Gastrocnemius medialis (tissue), 4 donors: ENCODE data around the gene FAM204A. TPM values are rescaled to one million over a fixed set of nuclear protein-coding genes. Genes with fewer than 3 reads are reported as not detected.

Source experiments
- ATAC-seq, 2 donors: fragments of 150-250 bp; one replicate each; pipeline ENCODE4 v1.9.1; 2016
- DNase-seq, 2 donors: peaks; one replicate each; pipeline ENCODE4 v3.0.0-alpha.2; 2019
- H3K27ac ChIP-seq, 4 donors: fragments of 200-600 bp; sonication (generic); 1 replicate in 1 of 4; 2 replicates in 3 of 4; pipeline ENCODE4 v1.5.1; 2016 to 2018; ENCODE audit warnings: mild to moderate bottlenecking in 2 of 4, moderate library complexity in 1 of 4
- H3K27me3 ChIP-seq, 3 donors: fragments of 200-600 bp; sonication (generic) in 2 of 3; 1 replicate in 1 of 3; 2 replicates in 2 of 3; pipeline versions ENCODE4 v1.5.1 to v1.6.0; 2016 to 2019; ENCODE audit warnings: mild to moderate bottlenecking in 1 of 3, moderate library complexity in 1 of 3
- H3K36me3 ChIP-seq, 2 donors: fragments of 200-600 bp; sonication (generic) in 1 of 2; one replicate each; pipeline ENCODE4 v1.5.1; 2017 to 2018
- H3K4me1 ChIP-seq, 2 donors: fragments of 200-600 bp; sonication (generic) in 1 of 2; one replicate each; pipeline ENCODE4 v1.5.1; 2016 to 2017; ENCODE audit warnings: mild to moderate bottlenecking in 2 of 2
- H3K4me3 ChIP-seq, 4 donors: fragments of 200-600 bp; sonication (generic) in 3 of 4; 1 replicate in 1 of 4; 2 replicates in 3 of 4; pipeline ENCODE4 v1.5.1; 2016 to 2019; ENCODE audit warnings: mild to moderate bottlenecking in 2 of 4
- H3K9me3 ChIP-seq, 3 donors: fragments of 200-600 bp; sonication (generic) in 2 of 3; 1 replicate in 1 of 3; 2 replicates in 2 of 3; pipeline ENCODE4 v1.5.1; 2016 to 2019
- POLR2A ChIP-seq, 2 donors: fragments of 450-650 bp; IDR thresholded peaks; one replicate each; pipeline ENCODE4 v1.6.1; 2017; ENCODE audit warnings: antibody characterized with exemption in 2 of 2, mild to moderate bottlenecking in 2 of 2, moderate library complexity in 2 of 2
- in situ Hi-C, 4 donors: fragments of 200-750 bp; cut with MboI; loops; one replicate each; pipeline versions ENCODE4 v1.15.0 to v1.8.0; 2017; ENCODE audit warnings: low sequenced_read_pairs in 4 of 4
- intact Hi-C: fragments of 100-400 bp; cut with DNase I; formaldehyde crosslinking; loops from one replicate; pipeline ENCODE4 v1.15.1; 2023; ENCODE audit warnings: low total_unique reads
- total RNA-seq, 4 donors: library from RNA; depleted of rRNA; stranded (reverse); fragments of >200 nt; gene quantifications; one replicate each; pipeline versions ENCODE4 v1.1.0 to v1.2.3, GENCODE V29; 2016
- TF ChIP-seq, protein P1 (sequence below), 5 experiments: fragments of 450-650 bp in 3 of 5; fragments of 200-600 bp in 2 of 5; sonication (generic) in 2 of 5; IDR thresholded peaks in 4 of 5; conservative IDR thresholded peaks in 1 of 5; 1 replicate in 4 of 5; 2 replicates in 1 of 5; pipeline ENCODE4 v1.5.1; 2016 to 2019; ENCODE audit warnings: antibody characterized with exemption in 5 of 5, mild to moderate bottlenecking in 3 of 5, moderate library complexity in 3 of 5

Gene FAM204A
- total RNA-seq, 4 donors from 2014 or later, result 57.1 to 100 (median 59.6) TPM

- H3K9me3 ChIP-seq, result no peaks in the 10 kb centered on the region
- no peak for TF ChIP-seq POLR2A (IDR thresholded peaks at IDR 0.05)
- TF ChIP-seq, protein P1, sequence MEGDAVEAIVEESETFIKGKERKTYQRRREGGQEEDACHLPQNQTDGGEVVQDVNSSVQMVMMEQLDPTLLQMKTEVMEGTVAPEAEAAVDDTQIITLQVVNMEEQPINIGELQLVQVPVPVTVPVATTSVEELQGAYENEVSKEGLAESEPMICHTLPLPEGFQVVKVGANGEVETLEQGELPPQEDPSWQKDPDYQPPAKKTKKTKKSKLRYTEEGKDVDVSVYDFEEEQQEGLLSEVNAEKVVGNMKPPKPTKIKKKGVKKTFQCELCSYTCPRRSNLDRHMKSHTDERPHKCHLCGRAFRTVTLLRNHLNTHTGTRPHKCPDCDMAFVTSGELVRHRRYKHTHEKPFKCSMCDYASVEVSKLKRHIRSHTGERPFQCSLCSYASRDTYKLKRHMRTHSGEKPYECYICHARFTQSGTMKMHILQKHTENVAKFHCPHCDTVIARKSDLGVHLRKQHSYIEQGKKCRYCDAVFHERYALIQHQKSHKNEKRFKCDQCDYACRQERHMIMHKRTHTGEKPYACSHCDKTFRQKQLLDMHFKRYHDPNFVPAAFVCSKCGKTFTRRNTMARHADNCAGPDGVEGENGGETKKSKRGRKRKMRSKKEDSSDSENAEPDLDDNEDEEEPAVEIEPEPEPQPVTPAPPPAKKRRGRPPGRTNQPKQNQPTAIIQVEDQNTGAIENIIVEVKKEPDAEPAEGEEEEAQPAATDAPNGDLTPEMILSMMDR (IDR thresholded peaks at IDR 0.05 in 4 of 5, conservative IDR thresholded peaks at IDR 0.05 in 1 of 5), result no peak
- intact Hi-C loops, result no loop called here
Measured at GRCh38 chr10:118358327-118358726, 16.2 kb upstream of the FAM204A start.

GRCh38 chr10:118357841-118358240 lies 15.7 kb upstream of the FAM204A start:
- intact Hi-C loops, result no loop called here
- TF ChIP-seq, protein P1 (IDR thresholded peaks at IDR 0.05 in 4 of 5, conservative IDR thresholded peaks at IDR 0.05 in 1 of 5), result no peak
- Histone ChIP-seq H3K9me3 (no peaks in the 10 kb centered on the region), H3K4me3 (no peak overlapping the region), H3K36me3 (no peaks in the 10 kb centered on the region), H3K27me3 (no peaks in the 10 kb centered on the region), H3K4me1 (no peaks in the 10 kb centered on the region), H3K27ac (no peak overlapping the region)
- DNase-seq, result no peak
- in situ Hi-C loops, result no loop called here
- no peak for ATAC-seq

More at GRCh38 chr10:118358327-118358726, 16.2 kb upstream of the FAM204A start:
- no peak overlapping the region for H3K27ac ChIP-seq
- H3K4me1 ChIP-seq, result no peaks in the 10 kb centered on the region
- H3K36me3 ChIP-seq, result no peaks in the 10 kb centered on the region
- in situ Hi-C loops, result no loop called here
- no peak for ATAC-seq
- no peaks in the 10 kb centered on the region for H3K27me3 ChIP-seq
- H3K4me3 ChIP-seq, result no peak overlapping the region
- DNase-seq, result no peak

GRCh38 chr10:118356628-118357027 lies 14.5 kb upstream of the FAM204A start:
- H3K4me3 ChIP-seq, result no peak overlapping the region
- no peak for TF ChIP-seq POLR2A (IDR thresholded peaks at IDR 0.05)
- TF ChIP-seq, protein P1 (IDR thresholded peaks at IDR 0.05 in 4 of 5, conservative IDR thresholded peaks at IDR 0.05 in 1 of 5), result no peak
- in situ Hi-C loops, result no loop called here
- intact Hi-C loops, result no loop called here
- DNase-seq (no peak), ATAC-seq (no peak)
- H3K27me3 ChIP-seq, result no peaks in the 10 kb centered on the region
- H3K36me3 ChIP-seq, result no peaks in the 10 kb centered on the region
- H3K4me1 ChIP-seq, result no peaks in the 10 kb centered on the region
- no peak overlapping the region for H3K27ac ChIP-seq
- H3K9me3 ChIP-seq, result no peaks in the 10 kb centered on the region

DNA sequence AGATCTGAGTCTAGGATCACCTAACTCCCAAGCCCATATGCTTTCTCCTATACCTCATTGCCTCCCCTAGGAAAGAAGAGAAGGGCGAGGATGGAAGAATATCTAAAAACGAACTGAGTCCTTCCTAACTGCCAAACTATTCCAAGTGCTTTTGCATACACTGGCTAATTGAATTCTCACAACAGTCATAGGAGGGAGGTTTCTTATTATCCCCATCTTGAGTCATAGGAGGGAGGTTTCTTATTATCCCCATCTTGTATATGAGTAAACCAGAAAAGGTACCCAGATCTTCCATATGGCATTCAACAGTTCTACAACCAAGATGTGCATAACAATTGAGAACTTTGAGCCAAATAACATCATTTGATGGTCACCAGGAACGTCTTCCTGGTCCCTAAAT lies 13.1 kb upstream of the FAM204A start:
- in situ Hi-C loops, result no loop called here
- DNase-seq (no peak), ATAC-seq (no peak)
- no peak for TF ChIP-seq POLR2A (IDR thresholded peaks at IDR 0.05)
- TF ChIP-seq, protein P1 (IDR thresholded peaks at IDR 0.05 in 4 of 5, conservative IDR thresholded peaks at IDR 0.05 in 1 of 5), result no peak
- intact Hi-C loops, result no loop called here
- Histone ChIP-seq H3K9me3 (no peaks in the 10 kb centered on the region), H3K27me3 (no peaks in the 10 kb centered on the region), H3K36me3 (no peaks in the 10 kb centered on the region), H3K27ac (no peak overlapping the region), H3K4me1 (no peaks in the 10 kb centered on the region), H3K4me3 (no peak overlapping the region)

- intact Hi-C loops (no loop called here), in situ Hi-C loops (loop anchor here in 2 of 4 donors (25.0 kb wide), 1 partner anchor 312 kb away; the partner anchor contains the start of gene RAB11FIP2 (in 2 of the 2))
- no peak for ATAC-seq
Measured at GRCh38 chr10:118349235-118349634, 7.1 kb upstream of the FAM204A start.

More at GRCh38 chr10:118349235-118349634, 7.1 kb upstream of the FAM204A start:
- Histone ChIP-seq H3K27me3 (no peaks in the 10 kb centered on the region), H3K4me3 (no peak overlapping the region), H3K36me3 (no peaks in the 10 kb centered on the region), H3K27ac (no peak overlapping the region), H3K4me1 (no peaks in the 10 kb centered on the region), H3K9me3 (no peaks in the 10 kb centered on the region)
- TF ChIP-seq POLR2A (IDR thresholded peaks at IDR 0.05), result no peak
- TF ChIP-seq, protein P1 (IDR thresholded peaks at IDR 0.05 in 4 of 5, conservative IDR thresholded peaks at IDR 0.05 in 1 of 5), result no peak
- DNase-seq, result no peak
